Stimulated activated CD8-positive, alpha-beta memory T cell treated with anti-CD3 and anti-CD28 coated beads, Interleukin-12 subunit alpha, Interleukin-12 subunit beta, amount 100 ng/mL, for 4 hours (primary cell): Measurements from ENCODE around the gene HARS2.
"Not testable (repeated sequence)": the region's sequence is repeated elsewhere in the genome, so short reads cannot be mapped to it uniquely, and the experiment has no call there.

ENCODE experiments used
- DNase-seq: peaks from one replicate; pipeline ENCODE4 v3.0.0-alpha.2; 2020; ENCODE audit warnings: low read depth

HARS2 gene

GRCh38 chr5:140690941-140691924 is at the start of gene HARS2, which contains the start of gene HARS1:
HARS2 (plus strand) TSS chr5:140691455; CDS start chr5:140691649, 194 bp downstream.
HARS1 (minus strand) TSS chr5:140691370; CDS start chr5:140691304, 66 bp downstream.
- DNase-seq = peak; percentile 66

- no peak for DNase-seq
These were observed 49.5 kb upstream of the HARS2 start for GRCh38 chr5:140641716-140642115.

- no peak for DNase-seq
These were observed 48.5 kb upstream of the HARS2 start for GRCh38 chr5:140642718-140643117.

GRCh38 chr5:140647042-140647419 is 44.2 kb upstream of the HARS2 start:
- no peak for DNase-seq

DNA sequence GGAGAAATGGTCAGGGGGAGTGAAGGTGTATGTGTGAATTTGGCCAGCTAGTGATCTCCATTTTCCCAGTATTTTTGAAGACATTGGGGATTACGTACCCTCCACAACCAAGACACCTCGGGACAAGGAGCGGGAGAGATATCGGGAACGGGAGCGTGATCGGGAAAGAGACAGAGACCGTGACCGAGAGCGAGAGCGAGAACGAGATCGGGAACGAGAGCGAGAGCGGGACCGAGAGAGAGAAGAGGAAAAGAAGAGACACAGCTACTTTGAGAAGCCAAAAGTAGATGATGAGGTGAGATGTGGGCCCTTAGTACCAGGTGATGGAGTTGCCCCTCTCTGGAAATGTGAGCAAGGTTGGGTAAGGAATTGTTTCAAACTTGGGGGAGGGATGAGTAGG is 32.4 kb upstream of the HARS2 start:
- no peak for DNase-seq

DNA sequence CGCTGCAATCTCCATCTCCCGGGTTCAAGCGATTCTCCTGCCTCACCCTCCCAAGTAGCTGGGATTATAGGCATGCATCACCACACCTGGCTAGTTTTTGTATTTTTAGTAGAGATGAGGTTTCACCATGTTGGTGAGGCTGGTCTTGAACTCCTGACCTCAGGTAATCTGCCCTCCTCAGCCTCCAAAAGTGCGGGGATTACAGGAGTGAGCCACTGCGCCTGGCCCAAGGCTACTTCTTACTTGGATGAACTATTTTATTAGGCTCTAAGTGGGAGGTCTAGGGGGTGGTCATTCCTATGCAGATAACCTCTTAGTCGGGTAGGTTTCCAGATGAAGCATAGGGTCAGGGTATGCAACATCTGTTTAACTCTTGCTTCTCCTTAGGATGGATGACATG is 30.9 kb upstream of the HARS2 start:
- not testable (repeated sequence) for DNase-seq

DNA sequence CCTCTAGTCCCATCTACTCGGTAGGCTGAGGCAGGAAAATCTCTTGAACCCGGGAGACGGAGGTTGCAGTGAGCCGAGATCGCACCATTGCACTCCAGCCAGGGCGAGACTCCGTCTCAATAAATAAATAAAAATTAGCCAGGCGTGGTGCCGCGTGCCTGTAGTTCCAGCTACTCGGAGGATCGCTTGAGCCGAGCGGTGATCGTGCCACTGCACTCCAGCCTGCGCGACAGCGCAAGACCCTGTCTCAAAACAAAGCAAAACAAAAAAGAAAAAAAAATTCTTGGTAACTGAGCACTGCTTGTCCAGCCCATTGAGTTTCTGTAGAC is 27.3 kb upstream of the HARS2 start:
- DNase-seq = no peak

DNA sequence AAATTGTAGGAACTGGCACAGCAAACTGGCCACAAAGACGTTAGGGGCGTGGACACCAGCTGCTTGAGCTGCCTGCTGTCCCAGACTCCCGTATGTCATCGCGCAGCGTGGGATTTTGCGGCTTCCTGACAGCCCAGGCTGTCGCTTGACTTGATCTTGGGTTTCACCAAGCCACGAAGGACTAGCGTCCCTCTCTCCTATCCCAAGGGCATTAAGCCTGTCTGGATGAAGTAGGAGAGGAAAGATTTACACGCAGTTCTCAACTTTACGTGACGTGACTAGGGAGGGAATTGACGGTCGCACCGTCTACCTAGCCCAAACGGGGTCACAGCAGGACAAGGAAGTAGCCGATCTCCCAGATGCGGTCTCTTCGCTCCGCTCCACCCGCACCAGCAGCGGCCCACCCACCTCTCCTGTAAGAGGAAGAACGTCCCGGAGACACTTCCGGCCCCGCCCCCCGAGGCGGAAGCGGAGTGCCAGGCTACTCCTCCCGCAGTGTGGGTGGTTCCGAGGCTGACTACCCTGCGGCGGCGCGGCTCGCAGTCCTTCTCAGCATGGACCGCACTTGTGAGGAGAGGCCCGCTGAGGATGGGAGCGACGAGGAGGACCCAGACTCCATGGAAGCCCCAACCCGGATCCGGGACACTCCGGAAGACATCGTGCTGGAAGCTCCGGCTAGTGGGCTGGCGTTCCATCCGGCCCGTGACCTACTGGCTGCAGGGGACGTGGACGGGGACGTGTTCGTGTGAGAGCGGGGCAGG is 26.7 kb upstream of the HARS2 start, which contains the start of gene WDR55:
Gene WDR55 (plus strand): TSS at position 546 of the 761 bp plus-strand sequence. CDS start 9 bp downstream, at position 555.
- DNase-seq = peak; percentile 93

DNA sequence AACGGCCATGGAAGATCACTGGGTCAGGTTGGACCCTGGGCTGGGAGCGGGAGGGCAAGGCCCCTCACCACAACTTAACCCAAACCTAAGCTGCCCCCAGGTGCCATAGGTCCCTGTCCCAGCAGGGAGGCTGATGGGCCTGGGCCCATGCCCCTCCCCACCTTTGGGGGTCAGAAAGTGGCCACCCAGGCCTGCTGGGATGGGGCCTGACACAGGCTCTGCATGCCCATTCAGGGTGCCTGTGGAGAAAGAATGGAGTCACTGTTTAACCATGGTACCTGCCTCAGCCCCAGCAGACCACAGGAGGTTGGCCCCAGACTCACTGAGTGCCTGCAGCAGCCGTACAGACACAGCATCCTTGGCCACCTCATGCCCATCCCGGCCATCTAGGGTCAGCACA is 20.2 kb upstream of the HARS2 start:
- not testable (repeated sequence) for DNase-seq

GRCh38 chr5:140671472-140672125 is 19.7 kb upstream of the HARS2 start:
- no peak for DNase-seq

- DNase-seq = no peak
These were observed 18.6 kb upstream of the HARS2 start for GRCh38 chr5:140672455-140673186.

GRCh38 chr5:140673187-140673976 is 17.9 kb upstream of the HARS2 start, which contains the start of gene DND1:
DND1 (minus strand) TSS chr5:140673576; CDS start chr5:140673542, 34 bp downstream.
- no peak for DNase-seq

DNA sequence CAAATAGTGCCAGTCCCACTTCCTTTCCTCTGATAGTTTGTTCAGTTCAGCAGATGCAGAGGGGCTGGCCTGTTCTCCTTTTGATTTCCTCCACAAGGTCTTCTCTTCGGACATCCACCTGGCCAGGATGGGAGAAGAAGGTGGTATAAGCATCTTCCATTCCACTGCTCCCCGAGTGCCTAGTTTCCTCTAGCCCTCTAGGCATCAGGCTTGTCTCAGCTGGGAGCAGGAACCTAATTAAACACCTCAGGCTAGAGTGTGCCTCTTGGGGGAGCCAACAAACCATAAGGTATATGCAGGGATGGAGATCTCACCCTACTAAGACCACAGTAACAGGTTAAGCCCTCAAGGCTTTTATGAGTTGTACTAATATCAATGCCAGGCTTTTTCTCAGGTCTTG is 17.0 kb upstream of the HARS2 start:
- no peak for DNase-seq

DNA sequence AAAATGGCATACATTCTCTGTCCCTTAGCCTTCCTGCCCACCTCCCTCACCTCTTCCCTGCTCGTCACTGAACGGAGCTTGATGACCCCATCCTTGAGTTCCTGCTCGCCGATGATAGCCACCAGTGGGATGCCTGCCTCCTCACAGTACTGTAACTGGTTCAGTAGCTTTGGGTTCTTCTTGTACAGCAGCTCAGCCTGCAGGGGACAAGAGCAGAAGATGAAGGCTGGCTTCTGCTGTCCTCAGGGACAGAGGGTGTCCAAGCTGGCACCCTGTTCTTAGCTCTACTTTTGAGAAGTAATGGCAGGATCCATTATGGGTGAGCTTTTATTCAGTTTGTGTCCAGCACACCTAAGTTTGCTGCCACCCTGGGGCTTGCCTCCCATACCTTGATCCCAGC is 16.6 kb upstream of the HARS2 start:
- DNase-seq = no peak

DNA sequence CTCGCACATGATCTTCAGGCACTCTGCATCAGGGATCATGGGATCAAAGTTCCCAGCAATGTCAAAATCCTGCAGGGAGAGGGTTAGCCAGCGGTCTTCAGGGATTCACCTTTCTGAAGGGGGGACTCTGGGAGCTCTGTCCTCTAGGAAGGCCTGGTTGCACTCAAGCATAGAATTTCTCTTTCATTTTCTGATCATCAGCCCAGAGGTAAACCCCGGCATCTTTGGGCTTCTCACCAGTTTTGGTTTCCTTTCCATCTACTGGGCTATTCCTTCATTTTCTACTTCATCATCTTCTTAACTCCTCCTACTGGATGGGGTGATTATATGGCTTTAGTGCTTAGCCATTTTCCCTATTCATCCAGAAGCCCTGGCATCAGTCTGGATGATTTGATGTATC is 13.3 kb upstream of the HARS2 start:
- DNase-seq = no peak

GRCh38 chr5:140678993-140679392 is 12.3 kb upstream of the HARS2 start:
- DNase-seq = no peak

DNA sequence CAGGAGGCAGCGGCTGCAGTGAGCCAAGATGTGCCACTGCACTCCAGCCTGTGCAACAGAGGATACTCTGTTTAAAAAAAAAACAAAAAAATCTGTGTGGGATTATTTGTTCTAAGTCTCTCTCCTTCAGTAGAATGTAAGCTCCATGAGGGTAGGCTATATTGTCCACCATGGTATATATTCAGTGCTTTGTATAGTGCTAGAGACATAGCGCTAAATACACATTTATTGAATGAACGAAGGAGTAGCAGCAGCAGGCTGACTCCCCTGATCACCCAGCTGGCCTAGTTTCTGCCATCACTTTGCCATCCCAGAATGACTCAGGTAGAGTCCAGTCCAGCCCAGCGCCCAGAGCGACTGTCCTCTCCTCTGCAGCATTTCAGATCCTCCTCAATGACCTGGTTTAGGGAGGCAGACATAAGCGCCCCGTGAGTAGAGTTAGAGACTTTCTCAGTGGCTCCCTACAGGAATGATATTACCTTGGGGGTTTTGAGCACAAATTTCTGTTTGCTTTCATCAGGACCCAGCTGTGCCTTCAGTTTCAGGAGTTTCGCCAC is 801 bp upstream of the HARS2 start:
- no peak for DNase-seq

- DNase-seq = no peak
These were observed 3.0 kb downstream of the HARS2 start for GRCh38 chr5:140694276-140694675.

DNA sequence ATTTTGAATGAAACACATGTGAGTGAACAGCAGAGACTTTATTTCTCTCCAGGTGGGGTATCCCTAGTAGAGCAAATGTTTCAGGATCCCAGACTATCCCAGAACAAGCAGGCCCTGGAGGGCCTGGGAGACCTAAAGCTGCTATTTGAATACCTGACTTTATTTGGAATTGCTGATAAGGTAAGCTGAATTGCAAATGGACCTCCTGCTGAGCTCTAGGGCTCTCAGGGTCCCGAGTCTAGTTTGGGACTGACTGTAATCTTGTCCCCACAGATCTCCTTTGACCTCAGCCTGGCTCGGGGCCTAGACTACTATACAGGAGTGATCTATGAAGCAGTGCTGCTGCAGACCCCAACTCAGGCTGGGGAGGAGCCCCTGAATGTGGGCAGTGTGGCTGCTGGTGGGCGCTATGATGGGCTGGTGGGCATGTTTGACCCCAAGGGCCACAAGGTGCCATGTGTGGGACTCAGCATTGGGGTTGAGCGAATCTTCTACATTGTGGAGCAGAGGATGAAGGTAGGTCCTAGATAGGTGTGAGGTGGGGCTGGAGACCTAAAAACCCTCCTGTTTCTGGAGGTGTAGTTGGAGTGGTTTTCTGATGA is 5.7 kb downstream of the HARS2 start:
- DNase-seq = no peak
